ENCODE measurements around the gene MX2. TPM values are rescaled to one million over a fixed set of nuclear protein-coding genes. Genes with fewer than 3 reads are reported as not detected.
"Not testable (repeated sequence)": the region's sequence is repeated elsewhere in the genome, so short reads cannot be mapped to it uniquely, and the experiment has no call there.

MX2 gene
- total RNA-seq, 1 donor from 2014 or later, result 0.62 TPM

DNA sequence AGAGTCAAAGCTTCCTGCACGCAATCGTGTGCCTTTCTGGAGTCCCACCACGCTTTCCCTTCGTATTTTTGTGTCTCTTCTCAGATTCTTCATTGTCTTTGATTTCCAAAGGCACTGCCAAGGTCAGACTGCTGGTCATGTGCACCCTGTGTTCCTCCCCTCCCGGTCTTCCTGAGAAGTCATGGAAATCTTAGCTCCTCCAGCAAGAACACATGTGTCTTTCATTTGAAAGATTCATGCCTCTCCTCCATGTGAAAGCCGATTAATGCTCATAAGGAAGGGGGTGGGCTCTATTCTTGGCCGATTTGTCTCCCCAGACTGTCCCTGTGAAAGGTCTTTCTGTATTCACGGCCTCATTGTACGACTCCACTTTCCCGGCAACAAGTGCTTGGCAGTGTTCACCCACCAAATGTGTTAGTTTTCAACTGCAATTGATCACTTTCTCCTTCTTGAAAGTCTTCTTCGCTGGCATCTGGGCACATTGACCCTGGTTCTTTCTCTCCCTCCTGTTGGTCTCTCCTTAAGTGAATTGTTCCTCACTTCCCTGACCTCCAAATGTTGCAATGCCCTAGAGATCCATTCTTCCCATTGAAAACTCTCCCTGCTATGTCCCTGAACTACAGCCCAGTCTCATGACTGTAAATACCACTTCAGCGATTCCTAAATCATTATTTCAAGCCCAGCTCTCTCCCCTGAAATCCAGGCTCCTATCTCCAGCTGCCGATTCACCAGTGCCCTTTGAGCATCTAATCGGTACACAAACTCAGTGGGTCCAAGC, 25.4 kb downstream of the MX2 start:
- DNase-seq, result no peak

DNA sequence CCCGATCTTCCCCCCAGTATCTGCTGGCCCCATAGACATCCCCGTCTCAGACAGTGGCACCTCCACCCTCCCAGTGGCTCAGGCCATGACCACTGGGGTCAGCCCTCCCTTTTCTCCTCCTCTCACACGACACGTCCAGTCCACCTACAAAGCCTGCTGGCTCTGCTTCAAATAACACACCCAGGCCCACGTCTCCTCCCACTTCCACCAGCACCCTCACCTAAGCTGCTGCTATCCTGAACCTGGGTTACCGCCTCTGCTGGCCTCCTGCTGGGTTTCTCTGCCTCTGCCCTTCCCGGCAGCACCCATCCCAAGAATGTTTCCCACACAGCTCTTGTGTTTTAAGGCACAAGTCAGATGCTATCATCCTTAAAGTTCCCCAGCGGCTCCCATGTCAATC, 26.0 kb downstream of the MX2 start:
- DNase-seq, result no peak

DNA sequence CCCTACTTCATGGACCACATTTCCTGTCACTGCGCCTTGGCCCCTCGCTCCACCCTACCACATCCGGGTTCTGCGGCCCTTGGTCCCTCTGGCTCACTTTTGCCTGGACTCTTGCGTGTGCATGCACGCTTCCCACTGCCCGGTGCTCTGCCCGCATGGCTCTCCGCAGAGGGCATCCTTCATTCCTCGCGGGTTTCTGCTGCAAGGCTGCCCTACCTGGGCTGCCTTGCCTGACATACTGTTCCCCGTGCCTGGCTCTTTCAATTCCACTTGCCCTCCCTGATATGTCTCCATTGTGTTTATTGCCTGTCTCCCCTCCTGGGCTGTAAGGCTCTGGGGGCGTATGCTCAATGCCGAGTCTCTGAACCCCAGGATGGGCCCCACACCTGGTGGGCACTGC, 26.4 kb downstream of the MX2 start:
- no peak for DNase-seq

DNA sequence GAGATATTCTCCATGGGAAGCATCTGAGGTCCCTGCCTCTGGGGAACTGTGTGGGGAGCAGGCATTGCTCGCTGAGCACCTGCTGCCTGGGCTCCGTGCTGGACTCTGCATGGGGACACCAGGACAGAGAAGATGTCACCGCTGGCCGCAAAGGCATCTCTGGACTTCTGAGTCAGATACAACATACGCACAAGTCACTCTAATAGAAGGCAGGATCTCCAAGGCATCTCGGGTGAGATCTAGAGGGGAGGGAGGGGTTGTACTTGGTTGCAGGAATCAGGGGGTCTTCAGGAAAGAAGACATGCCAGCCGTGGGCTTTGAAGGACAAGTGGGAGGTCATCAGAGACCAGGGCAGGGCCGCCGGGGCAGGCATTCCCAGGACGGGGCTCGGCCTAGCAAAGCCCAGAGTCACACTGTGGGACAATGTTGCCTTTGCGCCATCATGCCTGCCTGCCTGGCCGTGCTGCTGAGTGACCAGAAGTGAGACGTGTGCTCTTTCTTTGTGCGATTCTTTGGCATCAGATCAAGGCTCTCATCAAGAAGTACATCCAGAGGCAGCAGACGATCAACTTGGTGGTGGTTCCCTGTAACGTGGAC, 28.3 kb downstream of the MX2 start:
- no peak for DNase-seq

DNA sequence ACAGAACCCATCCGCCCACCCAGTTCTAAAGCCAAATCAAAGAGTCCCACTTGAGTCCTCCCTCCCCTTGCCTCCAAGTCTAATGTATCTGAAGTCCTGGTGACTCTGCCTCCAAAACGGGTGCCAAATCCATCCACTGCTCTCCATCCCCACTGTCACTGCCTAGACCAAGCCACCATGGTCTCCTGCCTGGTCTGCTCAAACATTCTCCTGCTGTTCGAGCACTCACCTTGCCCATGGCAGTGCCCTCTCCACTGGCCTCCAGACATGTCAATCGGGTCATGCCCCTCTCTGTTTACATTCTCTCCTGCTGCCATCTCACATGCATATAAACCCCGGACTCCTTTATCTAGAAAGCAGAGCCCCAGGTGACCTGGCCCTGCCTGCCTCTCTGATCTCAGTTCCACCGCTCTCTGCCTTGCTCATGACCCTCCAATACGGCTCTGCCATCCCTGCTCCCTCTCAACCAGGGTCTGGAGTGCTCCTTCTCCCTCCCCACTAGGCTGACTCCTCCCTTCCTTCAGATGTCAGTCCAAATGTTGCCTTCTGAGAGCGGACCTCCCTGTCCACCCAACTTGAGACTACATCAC, 32.1 kb downstream of the MX2 start:
- no peak for DNase-seq

DNA sequence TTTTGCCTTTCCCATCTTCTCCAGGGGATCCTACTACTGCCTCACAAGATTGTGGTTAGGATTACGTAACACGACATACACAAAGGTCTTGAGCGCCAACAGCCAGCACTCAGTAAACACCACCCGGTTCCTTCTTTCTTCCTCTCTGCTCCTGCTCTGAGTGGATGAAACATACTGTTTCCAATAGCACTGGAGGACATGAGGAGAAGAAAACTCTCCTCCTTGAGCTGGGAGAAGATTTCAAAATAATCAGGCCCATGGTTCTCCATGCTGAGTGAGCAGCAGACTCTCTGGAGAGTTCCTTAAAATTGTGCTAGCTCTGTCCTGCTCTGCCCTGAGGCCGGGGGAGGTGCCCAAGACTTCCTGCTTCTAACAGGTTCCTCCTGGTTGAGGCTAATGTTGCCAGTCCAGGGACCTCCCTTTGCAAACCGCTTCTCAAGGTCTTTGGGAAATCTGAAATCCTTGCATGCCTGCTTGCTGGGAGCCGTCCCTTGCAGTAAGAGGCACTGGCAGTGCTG, 34.8 kb downstream of the MX2 start:
- no peak for DNase-seq

DNA sequence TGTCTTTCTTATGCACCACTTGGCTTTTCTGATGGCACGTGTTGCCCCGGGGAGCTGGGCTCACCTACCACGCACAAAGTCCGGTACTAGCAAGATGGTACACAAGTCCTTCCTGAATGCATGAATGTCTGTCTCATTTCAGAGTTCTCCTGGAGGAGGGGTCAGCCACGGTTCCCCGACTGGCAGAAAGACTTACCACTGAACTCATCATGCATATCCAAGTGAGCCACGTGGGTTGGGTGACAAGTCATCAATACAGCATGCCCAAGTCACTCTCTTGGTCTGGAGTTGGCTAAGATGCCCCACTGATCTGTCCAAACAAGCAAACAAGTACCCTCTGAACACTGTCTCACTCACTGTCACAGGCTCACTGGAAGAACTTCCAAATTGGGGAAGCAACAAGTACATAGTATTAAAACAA, 35.7 kb downstream of the MX2 start:
- no peak for DNase-seq

DNA sequence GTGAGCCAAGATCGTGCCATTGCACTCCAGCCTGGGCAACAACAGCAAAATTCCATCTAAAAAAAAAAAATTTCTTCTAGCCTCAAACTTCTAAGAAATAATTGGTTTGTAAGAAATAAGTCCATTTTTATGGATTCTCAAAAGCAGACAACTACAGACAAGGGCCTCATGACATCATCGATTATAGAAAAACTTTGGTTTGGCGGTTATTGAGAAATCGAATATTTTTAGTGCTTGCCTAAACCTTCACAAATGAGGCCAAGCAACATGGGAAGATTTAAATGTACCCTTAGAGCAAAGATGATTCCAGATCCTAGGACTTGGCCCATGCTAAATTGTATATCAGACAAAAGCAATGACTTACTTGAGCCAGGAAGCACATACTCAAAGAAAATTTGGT, 36.4 kb downstream of the MX2 start:
- DNase-seq, result no peak

DNA sequence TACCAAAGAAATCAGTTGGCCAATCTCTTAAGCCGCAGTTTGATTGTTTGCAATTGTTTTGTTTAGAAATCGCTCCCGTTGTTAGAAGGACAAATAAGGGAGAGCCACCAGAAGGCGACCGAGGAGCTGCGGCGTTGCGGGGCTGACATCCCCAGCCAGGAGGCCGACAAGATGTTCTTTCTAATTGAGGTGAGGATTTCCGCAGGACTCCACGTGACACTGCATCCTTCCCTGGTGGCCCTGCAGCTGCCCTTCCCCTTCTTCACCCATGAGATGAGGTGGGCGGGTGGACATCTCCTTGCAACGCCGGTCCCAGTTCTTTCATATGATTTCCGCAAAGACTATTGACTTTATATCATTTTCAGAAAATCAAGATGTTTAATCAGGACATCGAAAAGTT, 37.0 kb downstream of the MX2 start:
- no peak for DNase-seq

DNA sequence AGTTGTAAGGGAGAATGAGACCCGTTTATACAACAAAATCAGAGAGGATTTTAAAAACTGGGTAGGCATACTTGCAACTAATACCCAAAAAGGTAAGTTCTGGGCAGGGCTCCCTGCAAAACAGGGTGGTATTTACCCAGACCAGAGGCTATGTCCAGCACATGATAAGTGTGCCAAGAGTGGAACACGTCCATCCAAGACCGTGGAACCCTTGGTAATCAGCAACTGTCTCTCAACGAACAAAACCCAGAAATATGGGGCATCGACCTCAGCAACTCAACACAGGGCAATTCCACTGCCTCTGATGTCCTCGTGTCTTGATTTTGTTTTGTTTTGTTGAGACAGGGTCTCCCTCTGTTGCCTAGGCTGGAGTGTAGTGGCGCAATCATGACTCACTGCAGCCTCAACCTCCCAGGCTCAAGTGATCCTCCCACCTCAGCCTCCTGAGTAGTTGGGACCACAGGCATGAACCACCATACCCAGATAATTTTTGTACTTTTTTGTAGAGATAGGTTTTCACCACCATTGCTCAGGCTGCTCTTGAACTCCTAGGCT, 37.5 kb downstream of the MX2 start:
- DNase-seq, result no peak

DNA sequence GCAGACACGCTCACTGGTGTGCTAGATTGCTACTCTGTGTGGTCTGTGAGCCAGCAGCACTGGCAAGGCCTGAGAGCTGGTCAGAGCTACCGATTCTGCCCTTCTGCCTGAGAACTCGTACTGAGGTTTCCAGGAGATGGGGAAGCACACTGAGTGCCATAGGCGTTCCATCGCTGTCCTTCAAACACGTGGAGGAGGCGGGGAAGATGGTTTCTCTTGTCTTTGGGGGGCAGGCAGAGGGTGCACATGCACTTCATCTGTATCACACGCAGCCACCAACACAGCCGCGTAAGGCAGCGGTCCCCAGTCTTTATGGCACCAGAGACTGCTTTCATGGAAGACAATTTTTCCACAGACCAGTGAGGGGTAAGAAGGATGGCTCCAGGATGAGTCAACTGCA, 40.4 kb downstream of the MX2 start:
- DNase-seq, result no peak

DNA sequence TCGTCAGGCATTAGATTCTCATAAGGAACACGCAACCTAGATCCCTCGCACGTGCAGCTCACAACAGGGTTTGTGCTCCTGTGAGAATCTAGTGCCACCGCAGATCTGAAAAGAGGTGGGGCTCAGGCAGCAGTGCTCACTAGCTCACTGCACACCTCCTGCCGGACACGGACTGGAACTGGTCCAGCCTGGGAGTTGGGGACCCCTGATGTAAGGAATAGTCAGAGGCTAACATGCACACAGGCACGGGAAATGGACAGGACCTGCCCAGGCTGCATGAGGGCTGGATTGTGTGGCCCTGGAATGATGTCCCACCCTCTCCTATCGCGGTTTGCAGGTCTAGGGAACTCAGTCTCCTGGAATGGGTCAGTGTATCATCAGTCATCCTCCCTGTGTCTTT, 41.0 kb downstream of the MX2 start:
- DNase-seq, result no peak

DNA sequence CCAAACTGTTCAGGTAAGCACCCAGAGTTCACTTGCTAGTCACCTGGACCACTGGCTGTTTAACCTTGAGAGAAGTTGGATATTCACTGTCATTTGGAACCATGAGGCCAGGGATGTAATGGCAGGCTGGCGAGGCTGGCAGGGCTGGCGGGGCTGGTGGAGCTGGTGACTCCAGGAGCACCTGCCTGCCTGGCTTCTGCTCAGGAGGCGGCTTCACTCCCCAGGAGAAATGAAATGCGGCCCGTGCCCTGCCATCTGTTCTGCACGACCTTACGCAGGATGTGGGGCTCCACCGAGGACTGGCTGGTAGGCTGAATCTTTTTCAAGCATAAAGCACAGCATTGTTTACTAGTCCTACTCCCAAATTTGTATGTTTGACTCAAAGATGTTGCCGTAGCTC, 41.5 kb downstream of the MX2 start:
- no peak for DNase-seq

DNA sequence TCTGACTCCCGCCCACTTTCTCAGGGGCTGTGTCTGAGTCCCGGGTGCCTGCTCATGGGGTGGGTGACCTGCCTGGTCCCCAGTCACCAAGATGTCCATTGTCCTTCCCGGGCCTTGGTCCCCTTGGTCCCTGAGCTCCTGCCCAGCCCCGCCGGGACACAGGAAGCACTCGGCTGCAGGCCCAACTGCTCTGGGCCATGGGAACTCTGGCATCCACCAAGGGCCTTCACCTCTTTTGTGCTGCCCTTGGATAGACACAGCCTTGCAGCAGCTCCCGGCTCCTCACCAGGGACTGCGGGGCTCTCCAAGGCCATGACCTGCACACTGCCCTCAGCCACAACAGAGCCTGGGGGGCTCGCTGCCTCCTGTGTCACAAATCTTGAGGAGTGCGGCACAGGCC, 42.1 kb downstream of the MX2 start:
- DNase-seq, result no peak

DNA sequence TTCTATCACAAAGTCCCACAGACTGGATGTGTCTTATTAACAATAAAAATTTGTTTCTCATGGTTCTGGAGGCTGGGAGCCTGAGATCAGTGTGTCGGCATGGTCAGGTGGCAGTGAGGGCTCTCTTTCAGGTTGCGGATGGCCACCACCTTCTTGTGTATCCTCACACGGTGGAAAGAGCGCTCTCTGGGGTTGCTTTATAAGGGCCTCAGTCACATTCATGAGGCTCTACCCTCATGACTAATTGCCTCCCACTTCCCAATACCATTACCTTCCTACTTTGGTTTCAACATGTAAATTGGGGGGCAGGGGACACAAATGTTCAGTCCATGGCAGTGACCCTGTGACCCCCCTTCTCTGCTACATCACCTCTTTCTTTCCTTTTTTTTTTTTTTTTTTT, 43.5 kb downstream of the MX2 start:
- no peak for DNase-seq

DNA sequence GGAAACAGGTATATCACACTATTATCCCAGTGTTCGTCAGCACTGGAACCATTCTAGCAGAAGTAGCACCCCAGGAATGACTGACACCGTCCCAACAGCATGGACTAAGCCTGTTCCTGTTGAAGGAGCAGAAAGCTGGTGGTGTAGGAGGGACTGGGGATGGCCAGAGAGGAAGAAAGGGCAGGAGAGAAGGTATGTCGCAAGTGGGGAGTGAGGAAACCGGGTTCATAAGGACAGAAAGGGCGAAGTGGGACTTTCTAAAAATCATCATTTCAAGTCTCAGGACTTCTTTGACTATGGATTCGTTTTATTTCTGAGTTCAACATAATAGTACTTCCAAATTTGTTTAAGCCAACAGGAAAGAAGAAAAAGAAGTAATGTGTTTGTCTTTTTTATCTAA, 44.5 kb downstream of the MX2 start:
- DNase-seq, result no peak

DNA sequence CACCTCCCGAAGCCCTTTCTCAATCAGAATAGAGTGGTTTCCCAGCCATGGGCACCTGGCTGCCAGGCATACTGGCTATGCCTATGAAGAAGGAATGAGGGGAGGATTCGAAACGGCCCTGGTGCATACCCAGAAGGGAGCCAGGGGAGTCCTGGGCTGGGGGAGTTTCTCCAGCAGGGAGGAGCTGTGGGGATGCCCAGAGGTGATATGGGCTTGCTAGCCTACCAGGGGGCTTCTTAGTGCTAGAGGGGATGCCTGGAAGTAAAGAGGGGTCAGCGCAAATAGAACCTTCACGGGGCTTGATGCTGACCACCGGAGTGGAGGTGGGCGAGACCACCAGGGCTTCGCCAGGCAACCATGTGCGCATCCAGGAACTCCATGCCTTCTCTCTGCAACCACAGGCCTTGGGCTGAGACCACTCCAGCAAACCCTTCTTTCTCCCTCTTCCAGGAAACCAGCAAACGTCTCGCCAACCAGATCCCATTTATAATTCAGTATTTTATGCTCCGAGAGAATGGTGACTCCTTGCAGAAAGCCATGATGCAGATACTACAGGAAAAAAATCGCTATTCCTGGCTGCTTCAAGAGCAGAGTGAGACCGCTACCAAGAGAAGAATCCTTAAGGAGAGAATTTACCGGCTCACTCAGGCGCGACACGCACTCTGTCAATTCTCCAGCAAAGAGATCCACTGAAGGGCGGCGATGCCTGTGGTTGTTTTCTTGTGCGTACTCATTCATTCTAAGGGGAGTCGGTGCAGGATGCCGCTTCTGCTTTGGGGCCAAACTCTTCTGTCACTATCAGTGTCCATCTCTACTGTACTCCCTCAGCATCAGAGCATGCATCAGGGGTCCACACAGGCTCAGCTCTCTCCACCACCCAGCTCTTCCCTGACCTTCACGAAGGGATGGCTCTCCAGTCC, 46.0 kb downstream of the MX2 start:
- DNase-seq, result no peak

DNA sequence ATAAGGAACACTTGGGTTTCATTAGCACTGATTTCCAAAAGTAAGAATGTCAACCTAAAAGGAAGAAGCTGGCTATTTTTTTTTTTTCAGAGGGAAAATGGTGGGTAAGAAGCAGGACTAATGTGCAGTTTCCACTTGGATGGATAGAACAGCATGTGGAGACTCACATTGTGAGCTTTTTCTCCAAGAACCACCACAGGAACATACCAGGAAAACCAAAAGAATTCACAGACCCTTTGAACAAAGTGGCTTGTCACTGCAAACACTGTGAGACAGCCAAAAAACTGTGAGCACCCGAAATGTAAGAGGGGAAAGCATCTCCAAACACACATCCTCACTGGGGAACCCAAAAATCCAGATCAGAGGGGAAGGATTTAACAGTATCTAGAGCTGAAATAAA, 48.5 kb downstream of the MX2 start:
- no peak for DNase-seq

DNA sequence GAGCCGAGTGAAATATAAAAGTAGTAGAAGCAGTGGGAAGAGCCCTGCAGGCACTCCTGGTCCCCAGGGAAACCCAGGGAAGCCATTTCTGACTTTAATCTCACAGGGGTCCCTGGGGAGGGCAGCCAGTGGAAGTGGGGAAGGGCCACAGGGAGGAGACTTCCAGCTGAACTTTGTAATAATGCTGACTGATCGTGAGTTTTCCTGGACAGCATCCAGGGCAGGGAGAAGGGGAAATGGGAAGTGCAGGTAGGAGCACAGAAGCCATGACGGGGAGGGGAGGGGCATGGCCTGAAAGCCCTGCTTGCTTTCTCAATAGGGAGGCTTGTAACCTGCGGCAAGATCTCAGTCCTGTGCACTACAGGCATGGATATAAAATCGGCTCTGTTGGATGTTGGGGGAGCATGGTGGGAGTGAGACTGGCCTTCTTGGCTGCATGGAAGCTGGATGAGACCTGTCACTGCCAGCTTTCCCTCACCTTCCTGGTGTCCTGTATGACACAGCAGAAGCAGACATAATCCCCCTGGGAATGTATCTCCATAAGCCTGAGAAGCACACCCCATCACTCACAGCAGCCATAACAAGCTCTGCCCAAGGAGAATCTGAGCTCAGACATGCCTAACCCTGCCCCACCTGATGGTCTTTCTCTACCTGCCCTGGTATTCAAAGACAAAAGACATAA, 49.1 kb downstream of the MX2 start:
- no peak for DNase-seq

DNA sequence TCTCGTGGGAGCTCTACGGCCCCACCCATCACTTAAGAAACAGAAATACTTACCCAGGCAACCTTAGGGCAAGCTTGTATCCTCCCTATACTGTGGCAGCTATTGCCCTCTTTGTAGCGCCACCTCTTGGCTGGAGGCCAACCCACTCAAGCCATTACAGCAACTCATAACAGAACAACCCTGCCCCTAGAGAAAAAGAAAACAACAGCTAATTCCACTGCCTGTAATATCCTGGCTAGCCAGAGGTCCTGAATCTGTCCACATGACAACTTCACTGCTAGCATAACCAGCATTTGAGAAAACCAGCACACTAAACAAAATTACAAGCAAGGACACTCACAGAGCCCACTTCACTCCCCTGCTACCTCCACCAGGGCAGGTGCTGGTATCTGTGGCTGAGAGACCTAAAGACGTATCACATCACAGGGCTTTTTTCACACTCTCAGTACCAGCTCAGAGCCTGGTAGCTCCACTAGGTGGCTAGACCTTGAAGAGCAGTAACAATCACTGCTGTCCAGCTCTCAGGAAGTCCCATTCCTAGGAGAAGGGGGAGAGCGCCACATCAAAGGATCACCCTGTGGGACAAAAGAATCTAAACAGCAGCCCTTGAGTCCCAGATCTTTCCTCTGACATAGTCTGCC, 49.7 kb downstream of the MX2 start:
- no peak for DNase-seq

DNA sequence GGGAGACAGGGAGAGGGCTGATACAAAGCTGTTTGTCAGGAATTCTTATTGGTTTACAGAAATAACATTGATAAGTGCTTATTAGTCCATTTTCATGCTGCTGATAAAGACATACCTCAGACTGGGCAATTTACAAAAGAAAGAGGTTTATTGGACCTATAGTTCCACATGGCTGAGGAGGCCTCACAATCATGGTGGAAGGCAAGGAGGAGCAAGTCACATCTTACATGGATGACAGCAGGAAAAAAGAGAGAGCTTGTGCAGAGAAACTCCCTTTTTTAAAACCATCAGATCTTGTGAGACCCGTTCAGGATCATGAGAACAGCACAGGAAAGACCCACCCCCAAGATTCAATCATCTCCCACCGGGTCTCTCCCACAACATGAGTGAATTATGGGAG, 55.7 kb downstream of the MX2 start:
- DNase-seq, result not testable (repeated sequence)

Measured in occipital lobe (tissue), 2 donors.